ENCODE measurements around the gene NPIPB5.
"Not testable (repeated sequence)": the region's sequence is repeated elsewhere in the genome, so short reads cannot be mapped to it uniquely, and the experiment has no call there.

NPIPB5 gene

GRCh38 chr16:22510591-22510990 is at the start of gene NPIPB5:
NPIPB5 (plus strand) TSS chr16:22510891; CDS start chr16:22513802, 2,911 bp downstream.
- FAIRE-seq; DNase-seq (ENCODE audit: insufficient read length, low spot score): not testable (repeated sequence)

GRCh38 chr16:22468846-22469245 is 41.8 kb upstream of the NPIPB5 start:
- not testable (repeated sequence) for DNase-seq (ENCODE audit: insufficient read length, low spot score); FAIRE-seq

- DNase-seq (ENCODE audit: insufficient read length, low spot score); FAIRE-seq: not testable (repeated sequence)
These were observed 27.3 kb downstream of the NPIPB5 start for GRCh38 chr16:22537996-22538395.

- not testable (repeated sequence) for FAIRE-seq; DNase-seq (ENCODE audit: insufficient read length, low spot score)
These were observed 34.1 kb downstream of the NPIPB5 start for GRCh38 chr16:22544809-22545208.

- not testable (repeated sequence) for DNase-seq (ENCODE audit: insufficient read length, low spot score); FAIRE-seq
These were observed 35.9 kb downstream of the NPIPB5 start for GRCh38 chr16:22546630-22547029.

- FAIRE-seq; DNase-seq (ENCODE audit: insufficient read length, low spot score): not testable (repeated sequence)
These were observed 36.6 kb downstream of the NPIPB5 start for GRCh38 chr16:22547170-22547765.

- not testable (repeated sequence) for FAIRE-seq
These were observed 39.2 kb downstream of the NPIPB5 start for GRCh38 chr16:22549853-22550252.

GRCh38 chr16:22551143-22551542 is 40.5 kb downstream of the NPIPB5 start:
- not testable (repeated sequence) for DNase-seq (ENCODE audit: insufficient read length, low spot score); FAIRE-seq

More at GRCh38 chr16:22549853-22550252, 39.2 kb downstream of the NPIPB5 start:
- DNase-seq (ENCODE audit: insufficient read length, low spot score): not testable (repeated sequence)

- FAIRE-seq; DNase-seq (ENCODE audit: insufficient read length, low spot score): not testable (repeated sequence)
These were observed 41.0 kb downstream of the NPIPB5 start for GRCh38 chr16:22551651-22552050.

GRCh38 chr16:22556759-22557158 is 46.1 kb downstream of the NPIPB5 start:
- not testable (repeated sequence) for DNase-seq (ENCODE audit: insufficient read length, low spot score); FAIRE-seq

Measured in D721Med (cell line).